Measurements from ENCODE around the gene OPTN.
"Not testable (repeated sequence)": the region's sequence is repeated elsewhere in the genome, so short reads cannot be mapped to it uniquely, and the experiment has no call there.

OPTN gene

DNA sequence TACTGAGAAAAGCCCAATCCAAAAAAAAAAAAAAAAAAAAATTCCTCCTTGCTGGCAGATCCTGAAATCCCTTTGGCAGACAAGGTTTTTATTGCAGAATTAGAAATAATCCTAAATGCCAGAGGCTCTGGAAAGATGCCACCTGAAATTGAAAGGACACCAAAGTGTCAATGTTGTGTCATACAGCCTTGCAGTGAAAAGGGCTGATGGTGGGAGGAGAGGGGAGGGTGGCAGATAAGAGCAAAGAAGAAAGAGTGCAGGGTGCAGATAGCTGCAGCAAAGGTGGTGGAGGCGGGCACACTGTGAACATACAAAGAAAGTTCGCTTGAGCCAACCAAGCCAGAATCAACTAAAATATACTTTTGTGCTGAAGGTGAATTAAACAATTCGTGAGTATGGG is 8.2 kb upstream of the OPTN start:
- DNase-seq: no peak

DNA sequence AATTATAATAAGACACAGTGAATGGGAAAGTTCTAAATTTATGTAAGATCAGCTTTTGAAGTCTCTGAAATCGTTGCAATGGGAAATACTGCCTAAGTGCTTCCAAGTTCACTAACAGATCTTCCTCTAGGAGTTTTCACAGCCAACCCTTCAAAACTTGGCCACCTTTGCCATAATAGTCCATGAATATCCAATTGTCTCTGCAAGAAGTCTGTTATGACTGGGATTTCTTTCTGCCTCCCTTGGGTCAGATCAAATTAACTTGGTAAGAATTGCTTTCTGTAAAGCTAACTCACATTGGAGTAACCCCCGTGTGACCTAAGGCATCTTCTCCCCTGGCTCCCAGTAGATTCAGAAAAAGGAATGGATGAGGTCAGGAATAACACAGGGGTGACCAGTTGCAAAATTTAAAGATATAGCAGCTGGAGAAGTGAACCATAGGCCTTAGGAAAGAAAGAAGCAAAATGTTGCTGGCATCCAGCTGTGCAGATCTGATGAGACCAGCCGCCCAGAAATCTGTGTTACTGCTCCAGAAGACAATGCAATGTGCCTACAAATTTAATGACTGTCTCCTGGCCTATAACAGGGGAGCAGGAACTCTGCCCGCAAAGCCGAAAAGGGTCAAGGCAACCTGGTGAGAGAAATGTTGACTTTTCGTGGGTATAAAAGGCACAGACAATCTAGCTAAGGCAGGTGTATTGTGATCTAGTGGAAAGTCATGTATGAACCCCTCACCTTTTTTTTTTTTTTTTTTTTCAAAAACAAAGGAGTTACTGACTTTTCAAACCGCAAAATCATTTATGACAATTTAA is 7.5 kb upstream of the OPTN start:
- DNase-seq: no peak

DNA sequence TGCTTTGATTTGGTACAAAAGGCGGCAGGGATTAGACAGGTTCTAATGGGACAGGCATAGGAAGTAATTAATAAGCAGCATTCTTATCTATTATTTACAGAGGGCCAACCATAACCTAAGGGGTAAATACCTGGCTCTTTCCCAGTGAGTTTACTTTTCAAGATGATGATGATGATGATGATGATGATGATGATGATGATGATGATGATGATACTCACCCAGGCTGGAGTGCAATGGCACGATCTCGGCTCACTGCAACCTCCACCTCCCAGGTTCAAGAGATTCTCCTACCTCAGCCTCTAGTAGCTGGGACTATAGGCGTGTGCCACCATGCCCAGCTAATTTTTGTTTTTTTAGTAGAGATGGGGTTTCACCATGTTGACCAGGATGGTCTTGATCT is 5.9 kb upstream of the OPTN start:
- DNase-seq: not testable (repeated sequence)

DNA sequence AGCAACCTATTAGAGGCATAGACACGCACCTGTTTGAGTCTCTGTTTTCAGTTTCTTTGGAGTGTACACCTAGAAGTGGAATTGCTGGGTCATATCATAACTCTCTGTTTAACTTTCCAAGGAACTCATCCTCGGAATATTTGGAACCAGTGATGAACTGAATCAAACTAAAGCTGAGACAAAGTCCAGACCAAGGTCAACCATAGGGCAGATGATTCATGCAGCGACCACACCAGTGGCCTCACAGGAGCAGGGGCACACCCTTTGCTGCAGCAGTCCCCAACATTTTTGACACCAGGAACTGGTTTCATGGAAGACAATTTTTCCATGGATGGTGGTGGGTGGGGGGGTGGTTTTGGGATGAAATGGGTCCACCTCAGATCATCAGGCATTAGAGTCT is 4.9 kb upstream of the OPTN start:
- DNase-seq: no peak

DNA sequence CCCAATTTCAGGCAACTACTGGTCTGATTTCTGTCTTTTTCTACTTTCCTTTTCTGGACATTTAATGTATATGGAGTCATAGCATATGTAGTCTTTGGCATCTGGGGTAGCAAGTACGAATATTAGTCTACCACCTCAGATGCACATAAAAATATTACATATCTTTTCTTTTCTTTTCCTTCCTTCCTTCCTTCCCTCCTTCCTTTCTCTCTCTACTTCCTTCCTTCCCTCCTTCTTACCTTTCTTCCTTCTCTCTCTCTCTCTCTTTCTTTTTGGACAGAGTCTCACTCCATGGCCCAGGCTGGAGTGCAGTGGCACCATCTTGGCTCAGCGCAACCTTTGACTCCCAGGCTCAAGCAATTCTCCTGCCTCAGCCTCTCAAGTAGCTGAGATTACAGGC is 4.0 kb upstream of the OPTN start:
- DNase-seq: no peak

DNA sequence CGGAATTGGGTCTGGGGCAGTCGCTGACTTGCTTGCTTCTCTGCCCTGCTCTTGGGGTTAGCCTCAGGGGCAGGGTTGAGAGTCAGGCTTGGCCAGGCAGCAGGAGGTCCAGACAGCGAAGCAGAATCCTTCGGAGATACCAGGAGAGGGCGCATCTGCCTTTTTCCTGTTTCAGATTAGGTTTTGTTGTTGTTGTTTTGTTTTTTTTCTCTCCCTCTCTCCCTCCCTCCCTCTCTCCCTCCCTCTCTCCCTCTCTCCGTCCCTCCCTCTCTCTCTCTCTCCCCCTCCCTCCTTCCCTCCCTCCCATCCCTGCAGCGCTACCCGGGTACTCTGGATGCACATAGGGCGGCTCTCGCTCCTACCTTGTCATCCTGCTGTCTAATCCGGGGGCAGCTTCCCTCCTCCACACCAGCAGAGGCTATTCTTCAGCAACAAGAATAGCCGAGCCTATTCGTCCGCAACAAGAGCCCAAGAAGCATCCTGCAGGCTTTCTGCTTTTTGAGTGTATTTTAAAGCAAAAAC is 758 bp upstream of the OPTN start:
- no peak for DNase-seq

DNA sequence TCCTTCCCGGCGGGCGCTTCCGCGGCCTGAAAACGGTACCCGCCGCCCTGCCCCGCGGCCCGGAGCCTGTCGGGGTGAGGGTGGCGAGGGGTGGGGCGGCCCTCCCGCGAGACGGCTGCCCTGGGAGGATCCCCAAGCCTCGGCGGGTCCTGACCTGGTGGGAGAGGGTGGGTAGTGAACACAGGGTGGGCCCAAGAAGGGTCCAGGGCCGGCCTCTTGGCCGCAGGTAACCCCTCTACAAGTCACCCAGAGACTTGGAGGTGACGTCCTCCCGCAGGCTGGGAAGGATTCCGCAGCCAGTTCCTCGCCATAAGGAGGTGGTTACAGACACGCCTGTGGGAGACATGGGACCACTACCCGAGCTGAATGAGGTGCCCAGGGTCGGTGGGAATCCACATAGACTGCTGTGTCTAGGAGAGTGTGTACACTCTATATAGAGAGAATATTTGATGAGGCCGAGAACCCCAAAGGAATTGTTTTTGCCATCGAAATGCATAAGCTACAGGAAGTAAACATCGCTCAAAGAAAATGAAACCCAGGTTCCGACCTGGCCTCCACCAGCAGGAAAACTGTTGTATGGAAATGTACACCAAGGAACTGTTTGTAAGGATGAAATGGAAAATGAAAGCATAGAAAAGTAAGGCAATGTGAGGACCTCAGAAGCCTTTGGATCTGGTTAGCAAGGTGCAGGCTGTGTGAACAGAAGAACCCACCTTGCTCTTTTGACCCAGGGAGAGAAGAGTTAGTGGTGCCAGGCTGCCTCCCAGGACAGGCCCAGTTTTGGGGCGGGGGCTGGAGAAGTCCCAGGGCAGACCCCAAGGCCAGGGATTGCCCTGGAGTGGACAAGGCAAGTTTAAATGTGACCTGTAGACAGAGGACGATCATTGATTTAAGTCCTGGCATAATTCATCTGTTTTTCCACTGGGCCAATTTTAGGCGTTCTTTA is 659 bp downstream of the OPTN start:
- no peak for DNase-seq

DNA sequence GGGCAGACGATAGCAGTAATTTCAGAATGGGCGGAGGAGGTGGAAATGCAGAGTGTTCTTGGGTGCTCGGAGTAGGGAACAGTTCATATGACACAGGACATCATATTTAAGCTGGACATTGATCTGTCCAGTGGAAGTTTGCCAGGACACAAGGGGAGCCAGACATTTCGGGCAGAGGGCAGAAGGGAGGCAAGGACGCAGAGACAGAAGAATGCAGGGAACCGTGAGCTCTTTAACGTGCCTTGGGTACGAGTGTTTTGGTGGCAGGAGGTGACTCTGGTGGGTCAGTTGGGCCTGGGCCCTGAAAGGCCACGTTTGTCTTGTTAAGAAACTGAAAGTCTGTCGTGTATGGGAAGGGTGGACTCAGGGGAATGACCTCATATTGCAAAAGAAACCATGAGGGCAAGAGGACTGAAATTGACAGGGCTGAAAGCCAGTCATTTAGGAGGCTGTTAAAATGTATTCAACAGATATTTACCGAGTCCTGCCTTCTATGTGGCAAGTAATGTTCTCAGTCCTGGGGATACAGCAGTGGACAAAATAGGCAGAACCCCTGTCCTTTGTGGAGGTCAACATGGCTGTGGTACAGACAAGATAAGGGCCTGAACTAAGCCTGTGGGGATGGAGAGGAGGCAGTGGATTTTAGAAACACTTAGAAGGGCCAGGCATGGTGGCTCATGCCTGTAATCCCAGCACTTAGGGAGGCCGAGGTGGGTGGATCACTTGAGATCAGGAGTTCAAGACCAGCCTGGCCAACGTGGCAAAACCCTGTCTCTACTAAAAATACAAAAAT is 2.2 kb downstream of the OPTN start:
- DNase-seq: no peak

DNA sequence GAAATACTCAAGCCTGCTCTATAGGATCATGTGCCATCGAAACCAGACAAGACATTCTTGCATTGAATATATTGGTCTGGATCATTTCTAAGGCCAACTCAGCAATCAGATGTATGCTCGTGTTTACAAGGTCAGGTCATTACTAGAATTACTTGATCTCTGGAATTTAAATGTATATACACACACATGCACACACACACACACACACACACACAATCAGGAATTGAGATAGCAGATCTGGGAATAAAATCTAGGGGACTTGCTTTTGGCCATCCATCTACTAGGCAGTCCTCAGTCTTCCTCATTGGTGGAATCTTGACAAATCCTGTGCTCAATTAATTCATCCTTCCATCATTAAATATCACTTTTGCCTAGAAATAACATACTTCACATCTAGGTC is 3.6 kb downstream of the OPTN start:
- no peak for DNase-seq

DNA sequence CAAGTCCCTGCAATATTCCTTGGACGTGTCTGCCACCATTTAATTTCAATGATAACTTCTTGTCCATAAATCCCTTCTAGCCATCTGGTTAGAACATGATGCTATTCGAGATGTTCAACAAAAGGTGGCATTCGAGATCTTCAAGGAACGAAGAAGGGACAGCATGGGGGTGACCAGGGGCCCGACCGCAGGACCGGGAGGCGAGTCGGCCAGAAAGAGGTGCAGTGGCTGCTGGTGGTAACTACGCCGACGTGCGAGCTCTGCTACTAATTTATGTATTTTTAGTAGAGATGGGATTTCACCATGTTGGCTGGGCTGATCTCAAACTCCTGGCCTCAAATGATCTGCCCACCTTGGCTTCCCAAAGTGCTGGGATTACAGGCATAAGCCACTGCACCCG is 4.7 kb downstream of the OPTN start:
- no peak for DNase-seq

DNA sequence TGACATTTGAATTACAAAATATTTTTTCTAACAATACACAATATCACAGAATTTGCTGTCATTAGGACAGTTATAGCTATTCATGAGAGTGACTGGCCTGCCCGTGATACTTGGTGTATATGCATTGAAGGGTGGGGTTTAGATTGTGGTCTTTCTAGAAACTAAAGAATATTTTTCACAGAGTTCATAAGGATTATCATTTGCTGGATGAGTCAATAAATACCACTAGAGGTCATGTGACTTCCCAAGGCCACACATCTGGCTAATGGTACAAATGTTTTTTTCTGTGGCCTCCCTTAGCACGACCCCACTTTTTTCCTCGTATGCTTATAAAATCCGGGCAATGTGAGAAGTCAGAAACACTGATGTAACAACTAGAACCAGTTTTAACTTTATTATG is 5.2 kb downstream of the OPTN start:
- DNase-seq: no peak

DNA sequence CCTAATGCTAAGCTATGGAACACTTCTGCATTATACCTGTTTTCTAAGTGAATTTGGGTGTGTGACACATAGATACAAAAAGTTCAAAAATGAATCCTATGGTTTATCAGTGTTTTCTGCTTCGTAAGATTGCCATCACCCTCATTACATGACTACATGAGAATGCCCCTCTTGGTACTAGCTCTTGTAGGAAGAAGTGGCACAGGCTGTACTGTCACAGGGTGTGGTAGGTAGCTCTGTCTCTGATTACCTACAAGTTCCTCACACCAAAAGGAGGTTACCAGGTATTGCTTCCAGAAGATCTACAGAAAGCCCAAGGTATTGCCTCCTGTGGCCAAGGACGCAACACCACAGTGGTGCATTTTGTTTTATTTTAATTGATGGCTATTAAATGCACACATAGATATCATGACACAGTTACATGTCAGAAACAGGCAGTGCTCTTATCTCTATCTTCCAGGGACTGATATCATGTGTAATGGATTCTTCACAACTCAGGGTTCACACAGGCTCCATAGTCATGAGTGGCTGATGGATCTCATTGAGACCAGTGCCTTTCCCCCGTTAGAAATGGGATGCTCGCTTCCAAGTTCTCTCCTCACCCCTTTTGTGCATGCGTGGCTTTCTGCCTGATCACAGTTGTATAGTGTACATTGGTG is 6.6 kb downstream of the OPTN start:
- no peak for DNase-seq

DNA sequence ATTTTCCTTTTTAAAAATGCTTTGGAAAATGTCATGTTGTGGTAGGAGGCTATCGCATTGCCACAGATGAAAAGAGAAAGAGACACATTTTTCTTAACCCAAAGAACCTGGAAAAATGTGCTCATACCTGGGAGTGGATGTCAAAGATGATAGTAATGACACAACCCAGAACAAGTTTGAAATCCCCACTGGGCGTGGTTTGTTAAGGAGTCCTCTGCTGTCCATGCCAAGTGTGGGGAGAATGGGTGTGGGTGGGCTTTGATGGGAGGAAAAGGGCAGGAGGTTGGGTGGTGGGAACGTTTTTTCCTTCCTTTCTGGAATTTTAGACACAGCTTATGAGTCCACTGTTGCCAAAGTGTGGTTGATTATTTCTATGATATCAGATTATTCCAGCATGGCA is 10.9 kb downstream of the OPTN start:
- no peak for DNase-seq

DNA sequence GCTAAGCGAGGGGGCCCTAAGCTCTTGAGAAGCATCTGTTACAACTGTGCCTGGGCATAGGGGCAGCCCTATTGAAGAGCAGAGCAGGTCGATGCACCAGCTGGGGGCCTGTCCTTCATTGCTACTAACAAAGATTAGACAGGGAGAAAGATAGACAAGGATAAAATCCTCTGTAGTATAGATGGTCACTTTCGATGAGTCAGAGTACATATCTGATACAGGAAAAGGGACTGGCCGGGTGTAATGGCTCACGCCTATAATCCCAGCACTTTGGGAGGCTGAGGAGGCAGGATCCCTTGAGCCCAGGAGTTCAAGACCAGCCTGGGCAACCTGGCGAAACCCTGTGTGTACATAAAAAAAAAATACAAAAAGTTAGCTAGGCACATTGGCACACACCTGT is 13.6 kb downstream of the OPTN start:
- DNase-seq: no peak

DNA sequence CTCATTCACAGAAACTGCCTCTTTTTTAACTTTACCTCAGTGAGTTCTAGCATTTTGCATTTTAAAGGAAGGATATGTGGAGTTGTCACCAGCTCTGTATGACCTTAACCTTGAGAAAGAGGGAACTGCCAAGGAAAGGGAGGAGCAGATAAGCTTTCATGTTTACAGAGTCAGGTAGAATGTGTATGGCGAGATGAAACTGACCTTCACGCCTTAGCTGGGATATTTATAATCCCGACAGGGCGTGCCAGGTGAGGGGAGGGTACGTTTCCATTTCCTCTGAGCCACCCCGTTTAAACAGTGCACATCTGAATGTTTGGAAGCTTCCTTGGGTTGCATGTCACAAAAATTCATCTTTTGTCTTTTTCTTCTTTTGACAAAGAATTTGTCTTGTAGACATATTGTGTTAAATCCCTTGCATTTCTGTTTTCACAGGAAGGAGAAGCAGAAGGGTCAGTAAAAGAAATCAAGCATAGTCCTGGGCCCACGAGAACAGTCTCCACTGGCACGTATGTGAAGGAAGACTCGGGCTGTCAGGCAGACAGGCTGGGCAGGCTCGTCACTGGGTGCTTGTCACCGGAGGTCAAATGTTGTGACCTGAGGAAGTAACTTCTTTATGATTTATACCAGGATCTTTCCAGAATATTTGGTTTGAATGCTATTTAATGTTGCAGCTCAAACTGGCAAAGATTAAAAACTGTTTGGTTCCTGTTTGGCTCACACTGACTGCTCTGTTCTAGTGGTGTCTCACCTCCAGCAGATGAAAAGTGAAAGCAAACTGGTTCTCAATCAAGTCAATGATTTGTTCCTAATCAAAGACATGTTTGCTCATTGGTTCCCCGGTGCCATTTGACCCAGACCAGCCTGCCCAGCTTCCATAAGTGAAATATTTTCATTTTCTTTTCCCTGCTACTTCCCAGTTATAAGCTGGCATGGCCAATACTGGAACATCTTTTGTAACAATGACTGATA is 16.2 kb downstream of the OPTN start:
- DNase-seq: no peak

DNA sequence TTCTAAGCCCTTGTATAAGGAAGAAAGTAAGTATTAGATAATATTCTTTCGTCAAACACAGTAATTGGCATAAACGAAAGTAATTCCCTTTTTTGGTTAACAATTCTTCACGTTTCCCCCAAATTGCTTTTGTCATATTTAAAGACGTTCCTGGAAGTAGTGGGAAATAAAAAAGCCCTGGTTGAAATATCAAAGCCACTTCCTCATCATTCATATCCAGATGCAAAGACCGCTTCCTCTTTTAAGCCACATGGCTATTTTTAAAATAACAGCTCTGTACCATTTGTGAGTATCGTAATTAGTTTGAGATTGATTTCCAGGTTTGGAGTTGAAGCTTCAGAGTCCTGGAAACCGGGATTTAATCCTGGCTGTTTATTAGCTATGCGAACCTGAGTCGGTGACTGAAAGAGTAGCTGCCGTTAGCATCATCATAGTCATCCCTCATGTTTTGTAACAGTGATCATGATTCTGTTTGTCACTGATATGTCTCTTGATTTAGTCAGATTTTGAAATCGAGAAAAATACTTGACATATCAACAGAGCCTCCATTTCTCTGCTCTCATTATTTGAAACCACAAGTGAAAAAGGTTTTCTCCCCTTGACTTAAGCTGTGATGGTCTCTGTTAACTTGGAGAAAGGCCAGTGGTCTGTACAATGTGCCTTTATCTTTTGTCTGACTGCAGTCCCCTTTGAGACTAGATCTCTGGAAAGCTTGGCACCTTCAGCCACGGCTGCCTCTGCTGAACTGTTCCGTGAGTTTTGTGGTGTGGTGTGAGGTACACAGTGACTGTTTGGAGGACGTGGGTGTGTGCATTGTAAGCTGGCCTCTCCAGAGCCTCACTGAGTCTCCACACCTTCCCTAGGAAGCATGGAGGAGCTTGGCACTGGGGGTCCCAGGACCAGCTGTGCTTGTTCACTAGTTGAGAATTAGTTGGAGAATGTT is 18.1 kb downstream of the OPTN start:
- DNase-seq: no peak

DNA sequence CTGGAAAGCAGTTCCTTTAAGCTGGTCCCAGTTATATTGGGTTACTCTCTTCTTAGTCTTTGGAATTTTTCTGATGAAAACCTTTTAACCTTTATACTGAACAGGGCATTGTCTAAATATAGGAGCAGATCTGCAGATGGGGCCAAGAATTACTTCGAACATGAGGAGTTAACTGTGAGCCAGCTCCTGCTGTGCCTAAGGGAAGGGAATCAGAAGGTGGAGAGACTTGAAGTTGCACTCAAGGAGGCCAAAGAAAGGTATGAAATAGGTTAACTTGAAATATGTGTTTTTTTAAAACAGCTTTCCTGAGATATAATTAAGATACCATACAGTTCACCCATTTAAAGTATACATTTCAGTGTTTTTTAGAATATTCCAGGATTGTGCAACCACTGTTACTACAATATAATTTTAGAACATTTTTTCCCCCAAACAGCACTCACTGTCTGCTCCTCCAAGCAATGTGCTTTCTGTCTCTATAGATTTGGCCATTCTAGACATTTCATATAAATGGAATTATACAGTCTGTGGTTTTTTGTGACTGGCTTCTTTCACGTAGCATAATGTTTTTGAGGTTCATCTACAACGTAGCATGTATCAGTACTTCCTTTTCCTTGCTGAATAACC is 18.9 kb downstream of the OPTN start:
- no peak for DNase-seq

DNA sequence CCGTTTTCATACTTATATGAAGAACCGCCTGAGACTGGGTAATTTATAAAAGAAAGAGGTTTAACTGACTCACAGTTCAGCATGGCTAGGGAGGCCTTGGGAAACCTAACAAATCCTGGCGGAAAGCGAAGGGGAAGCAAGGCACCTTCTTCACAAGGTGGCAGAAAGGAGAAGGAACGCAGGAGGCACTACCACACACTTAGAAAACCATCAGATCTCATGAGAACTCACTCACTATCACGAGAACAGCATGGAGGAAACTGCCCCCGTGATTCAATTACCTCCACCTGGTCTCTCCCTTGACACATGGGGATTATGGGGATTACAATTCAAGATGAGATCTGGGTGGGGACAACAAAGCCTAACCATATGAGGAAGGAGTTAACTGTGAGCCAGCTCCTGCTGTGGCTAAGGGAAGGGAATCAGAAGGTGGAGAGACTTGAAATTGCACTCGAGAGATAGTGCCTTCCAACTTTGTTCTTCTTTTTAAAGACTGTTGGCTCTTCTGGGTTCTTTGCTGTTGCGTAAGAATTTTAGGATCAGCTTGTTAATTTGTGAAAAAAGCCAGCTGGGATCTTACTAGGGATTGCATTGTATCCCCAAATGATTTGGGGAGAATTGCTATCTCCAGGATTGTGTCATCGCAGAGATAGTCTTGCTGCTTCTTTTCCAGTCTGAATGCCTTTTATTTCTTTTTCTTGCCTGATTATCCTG is 21.0 kb downstream of the OPTN start:
- DNase-seq: no peak

DNA sequence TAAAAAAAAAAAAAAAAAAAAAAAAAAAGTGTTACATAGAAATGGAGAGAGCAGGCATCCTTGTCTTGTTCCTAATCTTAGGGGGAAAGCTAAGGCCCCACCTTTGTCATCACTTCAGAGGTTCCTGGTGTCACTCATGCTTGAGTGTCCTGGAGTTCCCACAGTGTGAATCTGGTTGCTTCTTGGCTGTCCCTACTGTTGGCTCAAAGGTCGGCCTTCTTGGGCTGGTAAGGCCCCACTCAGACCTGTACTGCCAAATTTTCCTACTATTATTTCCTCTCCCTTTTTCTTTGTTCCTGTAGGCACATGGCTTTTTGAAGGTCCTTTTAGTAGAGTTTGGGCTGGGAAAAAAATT is 21.5 kb downstream of the OPTN start:
- DNase-seq: no peak

Measured in T1000 (cell line).